ENCODE data around the gene KCND2. TPM values are rescaled to one million over a fixed set of nuclear protein-coding genes. Genes with fewer than 3 reads are reported as not detected.

KCND2 gene
- total RNA-seq, result under 0.01 and 0.17 TPM in 2 replicates

DNA sequence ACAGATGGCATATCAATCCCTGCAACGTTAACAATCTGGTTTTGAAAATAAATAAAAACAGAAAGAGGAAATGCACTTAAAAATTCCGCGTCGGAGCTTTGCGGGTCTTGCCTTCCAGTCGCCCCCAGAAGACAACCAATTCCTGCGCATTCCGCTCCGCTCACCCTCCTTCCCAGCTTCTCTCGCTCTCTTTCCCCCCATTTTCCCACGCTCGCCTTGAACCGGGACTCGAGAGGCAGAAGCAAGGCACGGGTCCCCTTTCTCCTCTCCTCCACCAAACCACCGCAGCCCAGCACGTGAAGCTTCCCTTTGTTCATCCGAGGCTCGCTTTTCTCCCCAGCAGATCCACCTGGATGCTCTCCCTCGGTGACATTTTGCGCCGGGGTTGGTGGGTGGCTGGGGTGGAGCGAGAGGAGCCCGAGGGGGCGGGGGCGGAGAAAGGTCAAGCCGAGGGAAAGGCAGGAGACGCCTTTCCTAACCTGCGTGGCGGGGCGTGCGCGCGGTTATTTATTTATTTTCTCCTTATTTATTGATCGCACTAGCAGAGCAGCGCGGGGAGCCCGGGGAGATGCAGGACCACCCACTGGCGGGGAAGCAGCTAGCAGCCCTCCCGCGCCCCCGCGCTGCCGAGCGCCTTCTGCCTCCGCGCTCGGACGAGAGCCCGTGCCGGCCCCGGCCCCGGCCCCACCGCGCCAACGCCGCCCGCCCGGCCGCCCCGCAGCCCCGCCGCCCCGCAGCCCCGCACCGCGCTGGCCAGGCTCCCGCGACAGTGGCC is at the start of gene KCND2:
KCND2 (plus strand) TSS at position 475 of the 775 bp plus-strand sequence.

Measured in bronchus fibroblast of lung (primary cell).